GM23248 (cell line): ENCODE measurements around the gene TXN2. TPM values are rescaled to one million over a fixed set of nuclear protein-coding genes. Genes with fewer than 3 reads are reported as not detected.

Source experiments
- DNase-seq: peaks from one replicate; pipeline ENCODE4 v3.0.0-alpha.2; 2015
- H2AFZ ChIP-seq: fragments of 200-600 bp; sonication (generic); 2 replicates; pipeline ENCODE4 v1.6.1; 2016; ENCODE audit warnings: antibody characterized with exemption
- H3F3A ChIP-seq: fragments of 200-600 bp; sonication (generic); 2 replicates; pipeline ENCODE4 v1.6.1; 2016; ENCODE audit warnings: mild to moderate bottlenecking, antibody characterized with exemption, mixed run types; ENCODE audit not compliant: insufficient read depth
- H3K27ac ChIP-seq: fragments of 200-600 bp; sonication (generic); 2 replicates; pipeline ENCODE4 v1.5.1; 2016; ENCODE audit warnings: mild to moderate bottlenecking
- H3K27me3 ChIP-seq: fragments of 200-600 bp; sonication (generic); replicated peaks from 2 replicates; pipeline ENCODE4 v1.6.1; 2016; ENCODE audit warnings: mild to moderate bottlenecking; ENCODE audit not compliant: insufficient read depth
- H3K36me3 ChIP-seq: fragments of 200-600 bp; sonication (generic); 2 replicates; pipeline ENCODE4 v1.6.1; 2016; ENCODE audit warnings: low read depth, mild to moderate bottlenecking
- H3K4me1 ChIP-seq: fragments of 200-600 bp; sonication (generic); 2 replicates; pipeline ENCODE4 v1.6.1; 2016; ENCODE audit warnings: mild to moderate bottlenecking; ENCODE audit not compliant: insufficient read depth
- H3K4me2 ChIP-seq: fragments of 200-600 bp; sonication (generic); one replicate; pipeline ENCODE4 v1.6.1; 2016; ENCODE audit warnings: mild to moderate bottlenecking; ENCODE audit not compliant: unreplicated experiment
- H3K4me3 ChIP-seq: fragments of 200-600 bp; sonication (generic); 2 replicates; pipeline ENCODE4 v1.5.1; 2016; ENCODE audit warnings: mild to moderate bottlenecking
- H3K79me2 ChIP-seq: fragments of 200-600 bp; sonication (generic); 2 replicates; pipeline ENCODE4 v1.6.1; 2016; ENCODE audit warnings: mild to moderate bottlenecking; ENCODE audit not compliant: insufficient read depth
- H3K9ac ChIP-seq: fragments of 200-600 bp; sonication (generic); 2 replicates; pipeline ENCODE4 v1.6.1; 2016; ENCODE audit warnings: mild to moderate bottlenecking
- H3K9me2 ChIP-seq: fragments of 200-600 bp; sonication (generic); 2 replicates; pipeline ENCODE4 v1.6.1; 2016; ENCODE audit warnings: mixed run types, mild to moderate bottlenecking, moderate library complexity; ENCODE audit not compliant: insufficient read depth
- H3K9me3 ChIP-seq: fragments of 200-600 bp; sonication (generic); one replicate; pipeline ENCODE4 v1.6.1; 2017; ENCODE audit warnings: low read depth
- H4K20me1 ChIP-seq: fragments of 200-600 bp; sonication (generic); 2 replicates; pipeline ENCODE4 v1.6.0; 2016; ENCODE audit not compliant: insufficient read depth
- EZH2 ChIP-seq: fragments of 200-600 bp; sonication (generic); IDR thresholded peaks from 2 replicates; pipeline ENCODE4 v1.6.1; 2018; ENCODE audit warnings: antibody characterized with exemption, mild to moderate bottlenecking; ENCODE audit not compliant: insufficient read depth, poor library complexity, severe bottlenecking
- EZH2phosphoT487 ChIP-seq: fragments of 200-600 bp; sonication (generic); IDR thresholded peaks from 2 replicates; pipeline ENCODE4 v1.6.1; 2018; ENCODE audit warnings: antibody characterized with exemption, moderate library complexity, mild to moderate bottlenecking, low read depth; ENCODE audit not compliant: insufficient read depth
- WGBS, 2 experiments: methylation state at CpG; one replicate each; pipeline ENCODE4 v1.1.6; 2015 to 2017; ENCODE audit warnings: low lambda C conversion rate in 2 of 2, low coverage in 1 of 2; ENCODE audit errors: missing lambda C conversion rate in 2 of 2; 5-methylcytosine and 5-hydroxymethylcytosine counted together
- in situ Hi-C: fragments of 300-500 bp; cut with MboI; formaldehyde crosslinking; loops from 2 replicates; pipeline ENCODE4 v1.15.0; 2020
- polyA plus RNA-seq: library from polyadenylated mRNA; unstranded; fragments of >200 nt; fragmentation: Nextera tagmentation; extraction: Ambion mirVana; gene quantifications from 2 replicates; pipeline ENCODE4 v1.2.1, GENCODE V29; 2016
- total RNA-seq: library from RNA; depleted of rRNA; stranded (reverse); fragments of >200 nt; shearing (Covaris generic); gene quantifications from 2 replicates; pipeline ENCODE4 v1.2.3, GENCODE V29; 2014

TXN2 gene
- total and polyA plus RNA-seq, 2 experiments from 2014 or later = 24.0 to 104 TPM

- DNase-seq = no peak
- WGBS, 2 experiments = 81 to 85% methylated on average over 16 to 17 of the region's 17 CpGs
- Histone ChIP-seq H3K27ac (no peak overlapping the region), H3K27me3 (no peaks in the 10 kb centered on the region), H3K36me3 (no peaks in the 10 kb centered on the region), H3K4me3 (no peak overlapping the region), H3K4me2 (no peak overlapping the region), H3K4me1 (peaks cover 42% of the 10 kb centered on the region), H3K79me2 (peaks cover 6% of the 10 kb centered on the region), H3K9me2 (no peaks in the 10 kb centered on the region), H4K20me1 (no peaks in the 10 kb centered on the region), H2AFZ (no peak overlapping the region), H3K9me3 (no peaks in the 10 kb centered on the region), H3F3A (peaks cover 27% of the 10 kb centered on the region), H3K9ac (no peak overlapping the region)
- in situ Hi-C loops = loop anchor here (10.0 kb wide), 1 partner anchor 159 kb away; no protein-coding TSS in a partner anchor
- no peak for TF ChIP-seq EZH2
- TF ChIP-seq EZH2phosphoT487 = no peak
Observed at GRCh38 chr22:36463783-36464184, 17.7 kb downstream of the TXN2 start.

- peak; percentile 79 for DNase-seq
- in situ Hi-C loops = loop anchor here (10.0 kb wide), 1 partner anchor 157 kb away; no protein-coding TSS in a partner anchor
- no peaks in the 10 kb centered on the region for H4K20me1 ChIP-seq
- no peak overlapping the region for H2AFZ ChIP-seq
- no peaks in the 10 kb centered on the region for H3K9me3 ChIP-seq
- TF ChIP-seq EZH2 (no peak), EZH2phosphoT487 (no peak)
- no peak overlapping the region for H3K9ac ChIP-seq
- H3K27ac ChIP-seq = no peak overlapping the region
- H3K79me2 ChIP-seq = no peaks in the 10 kb centered on the region
- WGBS, 2 experiments = 79 to 81% methylated on average over 16 of the region's 16 CpGs
- no peaks in the 10 kb centered on the region for H3K9me2 ChIP-seq
- no peak overlapping the region for H3K4me3 ChIP-seq
- no peaks in the 10 kb centered on the region for H3K36me3 ChIP-seq
- H3K4me1 ChIP-seq = peaks cover 24% of the 10 kb centered on the region
- peak overlapping the region; percentile 1 for H3K4me2 ChIP-seq
- H3F3A ChIP-seq = peaks cover 12% of the 10 kb centered on the region
- no peaks in the 10 kb centered on the region for H3K27me3 ChIP-seq
Observed at GRCh38 chr22:36461665-36462649, 19.5 kb downstream of the TXN2 start.

GRCh38 chr22:36460202-36460601 is 21.2 kb downstream of the TXN2 start:
- Histone ChIP-seq H3K4me1 (peaks cover 15% of the 10 kb centered on the region), H3F3A (peaks cover 11% of the 10 kb centered on the region; the same call in 1 of the 2 replicates), H3K79me2 (no peaks in the 10 kb centered on the region), H3K9me3 (no peaks in the 10 kb centered on the region), H3K9me2 (no peaks in the 10 kb centered on the region), H3K4me2 (no peak overlapping the region), H3K27ac (no peak overlapping the region), H4K20me1 (no peaks in the 10 kb centered on the region), H2AFZ (no peak overlapping the region), H3K36me3 (no peaks in the 10 kb centered on the region), H3K4me3 (no peak overlapping the region), H3K27me3 (no peaks in the 10 kb centered on the region), H3K9ac (no peak overlapping the region)
- 97 to 98% methylated on average over 8 of the region's 8 CpGs for WGBS, 2 experiments
- TF ChIP-seq EZH2 (no peak), EZH2phosphoT487 (no peak)
- in situ Hi-C loops = loop anchor here (10.0 kb wide), 1 partner anchor 155 kb away; no protein-coding TSS in a partner anchor
- no peak for DNase-seq

GRCh38 chr22:36457688-36458450 is 23.6 kb downstream of the TXN2 start:
- no peak overlapping the region for H3K4me2 ChIP-seq
- H3K36me3 ChIP-seq = no peaks in the 10 kb centered on the region
- peaks cover 10% of the 10 kb centered on the region for H3K4me1 ChIP-seq
- no peak overlapping the region for H3K27ac ChIP-seq
- H3K27me3 ChIP-seq = no peaks in the 10 kb centered on the region
- H3K79me2 ChIP-seq = no peaks in the 10 kb centered on the region
- no peak overlapping the region for H3K4me3 ChIP-seq
- in situ Hi-C loops = no loop called here
- peak; percentile 45 for DNase-seq
- TF ChIP-seq EZH2 (no peak), EZH2phosphoT487 (no peak)
- no peaks in the 10 kb centered on the region for H3K9me3 ChIP-seq
- peaks cover 7% of the 10 kb centered on the region; the same call in 1 of the 2 replicates for H3F3A ChIP-seq
- H3K9me2 ChIP-seq = no peaks in the 10 kb centered on the region
- no peak overlapping the region for H3K9ac ChIP-seq
- no peak overlapping the region for H2AFZ ChIP-seq
- 74 to 76% methylated on average over 14 of the region's 14 CpGs for WGBS, 2 experiments
- no peaks in the 10 kb centered on the region for H4K20me1 ChIP-seq
